HG02943 (cell line): ENCODE results near the gene UNG.
"Not testable (repeated sequence)": the region's sequence is repeated elsewhere in the genome, so short reads cannot be mapped to it uniquely, and the experiment has no call there.

Source experiments
- ATAC-seq: cut with Tn5 transposase; IDR thresholded peaks from one replicate; pipeline ENCODE4 v1.9.1; 2021; ENCODE audit warnings: mild to moderate bottlenecking, low read depth, moderate library complexity; ENCODE audit not compliant: unreplicated experiment

The UNG gene

DNA sequence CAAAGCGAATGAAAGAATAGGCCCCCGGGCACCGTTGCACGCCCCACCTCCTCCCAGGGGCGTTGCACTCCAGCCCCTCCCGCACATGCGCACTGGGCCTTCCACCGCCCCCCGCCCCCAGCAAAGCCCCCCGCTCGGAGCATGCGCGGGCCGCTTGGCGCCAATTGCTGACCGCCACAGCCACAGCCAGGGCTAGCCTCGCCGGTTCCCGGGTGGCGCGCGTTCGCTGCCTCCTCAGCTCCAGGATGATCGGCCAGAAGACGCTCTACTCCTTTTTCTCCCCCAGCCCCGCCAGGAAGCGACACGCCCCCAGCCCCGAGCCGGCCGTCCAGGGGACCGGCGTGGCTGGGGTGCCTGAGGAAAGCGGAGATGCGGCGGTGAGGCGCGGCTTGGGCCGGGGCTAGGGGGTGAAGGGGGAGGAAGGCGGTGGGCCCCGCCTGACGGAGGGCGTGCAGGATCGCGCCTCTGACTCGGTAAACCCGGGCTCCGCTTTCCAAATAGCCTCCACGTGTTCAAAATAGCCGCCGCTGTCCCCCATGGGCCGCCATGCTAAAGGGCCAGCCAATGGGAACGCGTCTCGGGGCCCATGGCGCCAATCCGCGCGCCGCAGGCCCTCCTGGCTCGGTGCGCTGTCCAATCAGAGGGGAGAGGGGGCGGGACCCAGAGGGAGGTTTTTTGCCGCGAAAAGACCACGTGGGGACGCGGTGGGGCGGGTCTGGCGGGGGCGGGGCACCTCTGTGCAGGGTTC lies at the start of gene UNG:
TSS of gene UNG (plus strand) at position 163 of the 748 bp plus-strand sequence. CDS start at position 246, 83 bp downstream.
- ATAC-seq: peak; percentile 79

DNA sequence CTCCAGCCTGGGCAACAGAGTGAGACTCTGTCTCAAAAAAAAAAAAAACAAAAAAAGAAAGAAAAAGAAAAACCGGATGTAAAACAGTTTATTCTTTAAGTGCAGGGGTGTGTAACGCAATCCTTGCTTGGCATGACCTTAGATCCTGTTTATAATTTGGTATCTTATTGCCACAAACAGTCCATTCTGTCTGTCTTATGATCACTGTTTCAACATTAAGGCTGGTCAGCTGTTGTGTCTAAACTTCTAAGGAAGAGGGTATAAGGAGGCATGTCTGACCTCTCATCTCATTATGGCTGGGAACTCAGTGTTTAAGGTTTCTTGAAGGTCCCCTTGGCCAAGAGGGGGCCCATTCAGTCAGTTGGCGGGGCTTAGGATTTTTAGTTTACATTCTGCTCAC lies 48.7 kb upstream of the UNG start:
- not testable (repeated sequence) for ATAC-seq

DNA sequence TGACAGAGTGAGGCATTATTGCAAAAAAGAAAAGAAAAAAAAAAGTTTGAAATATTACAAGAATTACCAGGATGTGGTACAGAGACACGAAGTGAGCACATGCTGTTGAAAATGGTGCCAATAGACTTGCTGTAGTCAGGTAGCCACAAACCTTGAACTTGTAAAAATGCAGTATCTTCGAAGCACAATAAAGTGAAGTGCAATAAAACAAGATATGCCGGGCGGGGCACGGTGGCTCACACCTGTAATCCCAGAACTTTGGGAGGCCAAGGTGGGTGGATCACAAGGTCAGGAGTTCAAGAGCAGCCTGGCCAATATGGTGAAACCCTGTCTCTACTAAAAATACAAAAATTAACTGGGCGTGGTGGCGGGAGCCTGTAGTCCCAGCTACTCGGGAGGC lies 47.6 kb upstream of the UNG start:
- ATAC-seq: not testable (repeated sequence)

DNA sequence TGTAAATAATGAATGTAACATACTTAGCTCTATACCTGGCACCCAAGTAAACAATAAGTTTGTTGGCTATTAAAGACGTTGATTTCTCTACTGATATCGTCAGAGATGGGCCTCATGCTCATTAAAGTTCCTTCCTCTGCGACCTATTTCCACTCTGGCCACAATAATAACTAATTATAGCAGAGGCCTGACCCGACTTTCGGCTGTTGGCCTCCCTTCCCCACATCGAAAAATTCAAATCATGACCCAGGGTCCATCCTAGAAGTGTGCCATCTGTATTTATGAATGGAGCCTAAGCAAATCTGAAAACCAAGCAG lies 45.3 kb upstream of the UNG start:
- ATAC-seq: no peak

DNA sequence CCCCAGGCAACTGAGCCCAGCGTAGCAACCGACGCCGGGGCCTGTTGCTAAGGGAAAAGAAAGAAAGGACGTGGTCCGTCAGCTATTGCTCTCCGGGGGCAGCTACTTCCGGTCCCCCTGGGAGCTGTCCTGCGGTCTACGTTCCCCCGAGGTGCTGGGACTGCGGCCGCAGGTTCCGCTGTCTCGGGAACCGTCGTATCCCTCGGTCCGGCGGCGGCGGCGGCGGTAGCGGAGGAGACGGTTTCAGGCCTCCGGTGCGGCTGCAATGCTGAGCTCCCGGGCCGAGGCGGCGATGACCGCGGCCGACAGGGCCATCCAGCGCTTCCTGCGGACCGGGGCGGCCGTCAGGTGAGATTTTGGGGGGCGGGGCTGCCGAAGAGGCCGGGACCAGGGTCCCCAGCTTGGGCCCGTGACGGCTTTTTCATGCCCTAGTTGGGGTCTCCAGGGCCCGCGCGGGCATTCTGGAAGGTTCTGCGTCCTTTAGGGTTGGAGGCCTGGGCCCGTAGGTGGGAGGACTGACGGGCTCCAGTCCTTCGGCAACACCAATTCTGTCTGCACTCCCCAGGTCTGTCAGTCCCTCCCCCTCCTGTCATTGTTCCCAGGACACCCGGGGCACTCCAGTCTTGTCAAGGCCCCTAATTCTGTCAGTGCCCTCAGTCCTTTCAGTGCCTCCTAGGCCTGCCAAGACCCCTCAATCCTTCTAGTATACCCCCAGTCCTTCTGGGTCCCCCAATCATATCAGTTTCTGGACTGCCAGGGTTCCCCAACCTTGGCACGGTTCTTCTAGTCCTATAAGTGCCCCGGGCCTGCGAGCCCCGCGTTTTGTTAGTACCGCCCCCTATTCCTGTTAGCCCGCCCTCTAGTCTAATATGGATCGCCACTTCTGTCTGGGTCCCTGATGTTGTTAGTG lies 44.7 kb upstream of the UNG start, which contains the start of gene USP30:
TSS of gene USP30 (plus strand) at position 163 of the 910 bp plus-strand sequence. CDS start at position 266, 103 bp downstream.
- ATAC-seq: peak; percentile 78

DNA sequence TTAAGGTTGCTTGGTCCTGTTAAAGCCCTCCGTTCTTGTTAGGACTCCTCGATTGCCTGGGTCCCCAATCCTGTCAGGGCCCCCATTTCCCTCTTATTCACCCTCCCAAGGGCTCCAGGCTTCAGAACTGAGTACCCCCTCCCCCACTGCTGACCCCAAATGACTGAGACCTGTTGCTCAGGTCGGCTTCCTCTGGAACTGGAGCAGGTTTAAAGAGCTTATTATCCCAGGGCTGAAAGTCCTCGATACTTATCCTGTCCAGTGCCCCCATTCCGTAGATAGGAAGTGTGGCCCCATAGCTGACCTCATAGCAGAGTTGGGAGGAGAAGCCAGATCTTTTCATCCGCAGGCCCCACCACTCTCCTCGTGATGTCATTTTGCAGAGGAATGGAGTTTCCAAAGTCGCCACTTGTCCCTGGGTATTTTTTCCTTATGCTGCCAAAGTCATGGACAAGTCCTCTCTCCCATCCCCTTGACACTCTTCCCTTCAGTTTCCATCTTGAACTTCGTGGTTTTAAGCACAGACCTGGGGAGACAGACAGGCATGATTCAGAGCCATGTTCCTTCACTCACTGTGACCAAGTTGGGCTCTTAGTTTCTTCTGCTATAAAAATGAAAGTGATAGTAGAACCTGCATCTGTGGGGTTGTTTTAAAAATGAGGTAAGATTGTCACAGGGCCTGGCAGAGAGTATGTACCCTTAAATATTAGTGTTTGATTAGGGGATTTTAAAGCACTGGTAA lies 43.8 kb upstream of the UNG start:
- no peak for ATAC-seq

DNA sequence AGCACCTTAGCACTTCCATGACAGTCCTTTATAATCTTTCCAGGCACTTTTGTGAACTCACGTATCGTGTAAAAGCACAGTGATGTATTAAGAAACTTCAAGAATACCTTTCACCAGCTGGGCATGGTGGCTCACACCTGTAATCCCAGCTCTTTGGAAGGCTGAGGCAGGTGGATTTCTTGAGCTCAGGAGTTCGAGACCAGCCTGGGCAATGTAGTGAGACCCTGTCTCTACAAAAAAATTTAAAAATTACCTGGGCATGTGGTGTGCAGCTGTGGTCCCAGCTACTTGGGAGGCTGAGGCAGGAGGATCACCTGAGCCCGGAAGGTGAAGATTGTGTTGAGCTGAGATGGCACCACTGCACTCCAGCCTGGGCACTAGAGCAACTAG lies 43.3 kb upstream of the UNG start:
- not testable (repeated sequence) for ATAC-seq

DNA sequence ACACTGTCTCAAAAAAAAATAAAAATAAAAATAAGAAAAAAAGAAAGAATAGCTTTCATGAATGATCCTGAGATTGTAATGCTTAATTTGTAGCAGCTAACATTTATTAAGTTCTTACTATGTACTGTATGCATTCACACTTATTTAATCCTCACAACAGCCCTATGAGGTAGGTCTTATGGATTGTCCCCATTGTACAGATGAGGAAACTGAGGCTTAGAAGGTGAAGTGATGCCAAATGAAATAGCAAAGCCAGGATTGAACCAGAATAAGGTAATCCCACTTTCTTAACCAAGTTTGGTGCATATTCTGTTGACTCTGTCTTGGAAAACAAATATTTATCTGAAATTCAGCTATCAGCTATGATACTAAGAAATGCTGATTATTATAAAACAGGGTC lies 42.9 kb upstream of the UNG start:
- no peak for ATAC-seq

DNA sequence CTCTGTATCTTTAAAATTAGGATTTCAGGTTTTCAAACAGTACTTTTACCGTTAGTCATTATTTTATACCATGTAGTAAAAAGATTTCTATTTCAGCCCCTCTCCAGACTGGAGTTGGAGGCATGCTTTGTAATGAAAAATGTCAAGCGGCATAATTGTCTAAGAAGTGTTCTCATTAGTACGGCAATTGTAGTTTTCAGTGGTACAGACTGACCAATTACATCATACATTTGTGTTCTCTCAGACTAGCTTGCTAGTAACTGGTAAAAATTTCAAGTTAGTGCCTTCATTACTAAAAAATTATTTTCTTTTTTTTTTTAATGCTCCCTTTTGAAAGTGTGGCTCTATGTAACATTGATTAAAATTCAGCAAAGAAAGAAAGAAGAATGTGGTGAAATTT lies 40.5 kb upstream of the UNG start:
- ATAC-seq: no peak

DNA sequence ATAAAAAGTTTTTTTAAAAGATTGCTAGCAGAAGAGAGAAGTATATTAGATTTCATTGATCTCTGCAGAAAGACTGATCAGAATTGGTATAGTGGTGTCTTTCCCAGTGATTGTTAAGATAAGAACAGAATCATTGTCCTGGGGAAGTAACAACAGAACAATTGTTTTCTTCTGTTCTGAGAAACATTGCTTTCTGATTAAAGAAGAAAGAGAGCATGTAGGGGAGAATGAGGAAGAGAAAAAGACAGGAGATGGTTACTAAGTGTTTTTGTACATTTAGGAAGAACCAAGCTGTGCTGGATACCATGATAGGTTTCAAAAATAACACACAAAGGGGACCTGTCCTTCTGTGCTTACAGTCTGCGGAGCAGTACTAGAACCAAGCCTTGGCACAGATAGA lies 40.0 kb upstream of the UNG start:
- no peak for ATAC-seq

DNA sequence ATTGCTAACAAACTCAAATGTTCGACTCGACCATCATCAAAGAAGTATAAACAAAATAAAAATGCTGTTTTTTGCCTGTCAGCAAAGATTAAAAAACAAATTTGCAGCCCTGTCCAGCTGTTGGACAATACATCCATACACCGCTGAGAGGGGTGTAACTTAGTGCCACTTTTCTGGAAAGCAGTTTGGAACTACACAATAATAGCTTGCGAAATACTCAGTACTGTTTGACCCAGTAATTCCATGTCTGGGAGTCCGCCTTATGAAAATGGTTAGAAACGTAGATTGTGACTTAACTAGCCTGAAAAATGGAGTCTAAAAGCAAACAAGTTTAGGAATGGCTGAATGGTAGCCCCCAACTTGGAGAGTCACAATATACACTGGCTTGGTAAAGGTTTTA lies 38.6 kb upstream of the UNG start:
- no peak for ATAC-seq

DNA sequence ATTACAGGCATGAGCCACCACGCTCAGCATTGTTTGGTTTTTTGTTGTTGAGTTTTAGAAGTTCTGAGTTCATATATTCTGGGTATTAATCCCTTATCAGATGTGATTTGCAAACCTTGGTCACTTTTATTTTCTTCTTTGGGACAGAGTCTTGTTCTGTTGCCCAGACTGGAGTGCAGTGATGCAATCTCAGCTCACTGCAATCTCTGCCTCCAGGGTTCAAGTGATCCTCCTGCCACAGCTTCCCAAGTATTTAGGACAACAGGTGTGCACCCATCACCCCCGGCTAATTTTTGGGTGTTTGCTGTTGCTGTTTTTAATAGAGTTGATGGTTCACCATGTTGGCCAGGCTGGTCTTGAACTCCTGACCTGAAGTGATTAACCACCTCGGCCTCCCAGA lies 33.3 kb upstream of the UNG start:
- no peak for ATAC-seq

DNA sequence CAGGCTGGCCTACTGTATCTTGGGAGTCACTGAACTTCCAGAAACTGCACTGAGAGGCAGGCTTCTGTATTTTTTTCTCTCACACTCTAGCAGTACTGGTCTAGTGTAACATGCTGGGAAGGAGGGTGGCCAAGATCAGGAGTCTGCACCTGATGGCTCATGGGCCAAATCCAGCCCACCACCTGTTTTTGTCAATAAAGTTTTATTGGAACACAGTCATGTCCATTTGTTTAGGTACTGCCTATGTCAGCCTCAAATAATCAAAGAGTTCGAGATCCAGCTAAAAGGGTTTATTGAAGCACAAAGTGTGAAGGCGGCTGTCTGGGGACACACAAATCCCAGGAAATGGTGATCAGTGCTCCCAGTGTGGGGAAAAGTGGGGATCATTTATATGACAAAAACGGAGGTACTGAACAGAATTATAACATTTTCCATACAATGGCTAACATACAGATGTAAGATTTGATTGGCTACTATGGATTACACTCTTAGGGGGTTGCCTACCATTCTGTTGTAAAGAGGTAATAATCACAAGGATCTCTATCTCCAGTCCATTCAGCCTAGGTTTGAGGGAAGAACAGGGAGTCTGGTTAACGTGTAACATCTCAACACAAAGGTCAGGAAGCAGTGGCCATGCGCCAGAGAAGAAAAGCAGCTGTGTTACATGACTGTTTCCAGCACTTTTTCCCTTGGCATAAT lies 32.1 kb upstream of the UNG start:
- no peak for ATAC-seq

DNA sequence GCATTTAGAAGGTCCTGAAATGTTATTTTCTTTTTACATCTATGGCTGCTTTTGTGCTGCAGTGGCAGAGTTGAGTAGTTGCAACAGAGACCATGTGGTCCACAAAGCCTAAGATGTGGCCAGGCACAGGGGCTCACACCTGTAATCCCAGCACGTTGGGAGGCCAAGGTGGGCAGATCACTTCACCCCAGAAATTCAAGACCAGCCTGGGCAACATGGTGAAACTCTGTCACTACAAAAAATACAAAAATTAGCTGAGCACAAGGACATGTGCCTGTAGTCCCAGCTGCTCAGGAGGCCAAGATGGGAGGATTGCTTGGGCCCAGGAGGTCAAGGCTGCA lies 31.6 kb upstream of the UNG start:
- no peak for ATAC-seq

DNA sequence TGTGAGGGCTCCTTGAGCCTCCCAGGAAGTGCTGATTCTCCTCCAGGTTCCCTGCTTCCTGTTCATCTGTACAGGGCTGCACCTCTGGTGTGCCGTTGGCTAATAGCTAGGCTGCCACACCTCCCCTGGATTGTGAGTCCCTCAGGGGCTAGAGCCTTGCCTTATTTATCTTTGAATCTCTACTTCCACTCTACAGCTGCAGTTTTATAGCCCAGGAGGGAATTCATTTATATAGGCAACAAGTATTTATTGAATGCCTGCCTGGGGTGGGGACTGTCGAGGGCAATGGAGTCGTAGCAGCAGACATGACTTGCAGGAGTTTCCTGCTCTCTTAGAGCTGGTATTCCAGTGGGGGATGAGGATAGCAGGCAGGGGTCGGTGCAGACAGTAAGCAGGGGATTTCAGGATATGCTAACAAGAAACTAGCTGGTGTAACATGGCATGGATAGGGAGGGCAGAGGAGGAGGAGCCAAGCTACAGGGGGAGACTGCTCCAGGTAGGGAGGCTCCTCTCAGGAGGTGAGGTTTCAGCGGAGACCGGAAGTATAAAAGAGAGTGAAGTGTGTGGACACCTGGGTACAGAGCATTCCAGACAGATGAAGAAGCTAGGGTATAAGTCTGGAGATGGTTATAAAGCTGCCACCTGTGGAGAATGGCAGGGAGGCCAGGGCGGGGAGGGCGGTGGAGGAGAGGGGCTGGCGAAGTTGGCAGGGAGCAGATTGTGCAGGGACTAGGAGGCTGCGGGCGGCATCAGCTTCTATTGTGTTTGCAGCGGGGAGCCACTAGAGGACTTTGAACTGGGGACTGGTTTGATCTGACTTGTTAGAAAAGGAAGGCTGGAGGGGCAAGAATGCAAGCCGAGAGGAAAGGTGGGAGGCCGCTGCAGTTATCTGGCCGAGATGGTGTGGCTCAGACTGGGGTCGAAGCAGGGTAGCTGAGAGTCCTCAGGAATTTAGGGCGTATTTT lies 27.8 kb upstream of the UNG start:
- no peak for ATAC-seq

DNA sequence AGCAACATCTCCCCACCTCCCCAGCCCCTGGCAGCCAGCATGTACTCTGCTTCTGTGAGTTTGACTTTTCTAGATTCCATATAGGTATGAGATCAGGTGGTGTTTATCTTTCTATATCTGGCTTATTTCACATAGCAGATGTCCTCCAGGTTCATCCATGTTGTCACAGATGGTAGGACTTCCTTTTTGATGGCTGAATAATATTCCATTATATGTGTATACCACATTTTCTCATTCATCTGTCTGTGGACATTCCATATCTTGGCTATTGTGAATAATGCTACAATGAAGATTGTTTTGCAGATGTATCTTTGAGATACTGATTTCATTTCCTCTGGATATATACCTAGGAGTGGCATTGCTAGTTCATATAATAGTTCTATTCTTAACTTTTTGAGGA lies 22.5 kb upstream of the UNG start:
- ATAC-seq: no peak

DNA sequence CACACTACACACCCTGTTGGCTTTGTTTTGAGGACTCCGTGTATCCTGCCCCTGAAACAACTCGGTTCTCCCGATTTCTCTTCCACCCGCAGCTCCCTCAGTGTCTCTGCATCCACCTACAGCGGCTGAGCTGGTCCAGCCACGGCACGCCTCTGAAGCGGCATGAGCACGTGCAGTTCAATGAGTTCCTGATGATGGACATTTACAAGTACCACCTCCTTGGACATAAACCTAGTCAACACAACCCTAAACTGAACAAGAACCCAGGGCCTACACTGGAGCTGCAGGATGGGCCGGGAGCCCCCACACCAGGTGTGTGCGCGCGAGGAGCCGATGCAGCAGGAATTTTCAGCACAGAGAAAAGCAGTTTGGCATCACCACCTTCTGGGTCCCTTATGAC lies 14.6 kb upstream of the UNG start:
- ATAC-seq: no peak

DNA sequence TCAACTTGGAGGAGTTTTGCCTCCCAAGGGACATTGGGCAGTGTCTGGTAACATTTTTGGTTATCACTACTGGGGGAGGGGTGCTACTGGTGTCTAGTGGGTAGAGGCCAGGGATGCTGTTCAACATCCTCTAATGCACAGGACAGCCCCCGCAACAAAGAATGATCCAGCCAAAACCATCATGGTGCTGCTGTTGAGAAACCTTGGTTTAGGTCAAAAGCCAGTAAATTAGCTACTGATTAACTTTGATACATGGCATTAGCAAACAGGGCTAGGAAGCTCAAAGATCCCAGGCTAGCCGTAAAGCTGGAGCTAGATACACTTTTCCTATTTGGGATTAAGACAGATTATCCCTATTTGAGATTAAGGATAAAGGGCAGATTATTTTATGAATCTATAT lies 13.0 kb upstream of the UNG start:
- ATAC-seq: no peak

DNA sequence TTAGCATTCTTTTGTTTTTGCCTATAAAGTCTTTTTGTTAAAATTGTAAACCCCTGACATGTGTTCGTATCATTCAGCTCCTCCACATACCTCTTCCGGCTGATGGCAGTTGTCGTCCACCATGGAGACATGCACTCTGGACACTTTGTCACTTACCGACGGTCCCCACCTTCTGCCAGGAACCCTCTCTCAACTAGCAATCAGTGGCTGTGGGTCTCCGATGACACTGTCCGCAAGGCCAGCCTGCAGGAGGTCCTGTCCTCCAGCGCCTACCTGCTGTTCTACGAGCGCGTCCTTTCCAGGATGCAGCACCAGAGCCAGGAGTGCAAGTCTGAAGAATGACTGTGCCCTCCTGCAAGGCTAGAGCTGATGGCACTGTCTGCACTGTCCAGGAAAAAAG lies 11.8 kb upstream of the UNG start:
- ATAC-seq: no peak

DNA sequence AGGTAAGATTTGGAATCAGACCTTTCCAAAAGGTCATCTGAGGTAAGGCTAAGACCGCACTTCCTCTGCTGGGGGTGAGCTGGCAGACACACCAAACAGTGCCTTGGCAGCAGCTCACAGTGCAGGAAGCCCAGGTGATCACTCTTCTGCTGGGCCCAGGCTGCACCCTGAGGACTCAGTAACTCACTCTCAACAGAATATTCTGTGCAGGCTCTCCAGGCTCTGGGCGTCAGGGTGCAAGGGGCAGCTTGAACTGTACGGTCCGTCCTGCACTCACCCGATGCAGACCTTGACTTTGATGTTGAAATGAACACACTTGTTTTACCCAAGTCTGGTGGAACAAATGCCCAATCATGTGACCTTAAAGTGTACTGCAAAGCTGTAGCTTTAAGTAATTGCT lies 10.1 kb upstream of the UNG start:
- no peak for ATAC-seq
